Endothelial cell (in vitro differentiated cells): ENCODE results near the gene KAT2B. TPM values are rescaled to one million over a fixed set of nuclear protein-coding genes. Genes with fewer than 3 reads are reported as not detected.

ENCODE experiments used
- DNase-seq: peaks from one replicate; pipeline ENCODE4 v3.0.0; 2021; ENCODE audit warnings: low spot score
- H3K27ac Mint-ChIP-seq: one replicate; pipeline ENCODE4 v1.8.0; 2021; ENCODE audit warnings: mixed read lengths, inconsistent platforms; ENCODE audit not compliant: unreplicated experiment
- H3K27me3 Mint-ChIP-seq: one replicate; pipeline ENCODE4 v1.8.0; 2021; ENCODE audit warnings: mild to moderate bottlenecking, moderate library complexity, mixed read lengths, inconsistent platforms; ENCODE audit not compliant: unreplicated experiment
- H3K36me3 Mint-ChIP-seq: one replicate; pipeline ENCODE4 v1.8.0; 2021; ENCODE audit warnings: mild to moderate bottlenecking, low read depth, mixed read lengths, inconsistent platforms; ENCODE audit not compliant: unreplicated experiment
- H3K4me1 Mint-ChIP-seq: one replicate; pipeline ENCODE4 v1.8.0; 2021; ENCODE audit warnings: mild to moderate bottlenecking, mixed read lengths, inconsistent platforms; ENCODE audit not compliant: unreplicated experiment
- H3K4me3 Mint-ChIP-seq: one replicate; pipeline ENCODE4 v1.8.0; 2021; ENCODE audit warnings: mild to moderate bottlenecking, mixed read lengths, inconsistent platforms; ENCODE audit not compliant: unreplicated experiment
- H3K9me3 Mint-ChIP-seq: one replicate; pipeline ENCODE4 v1.8.0; 2021; ENCODE audit warnings: mixed read lengths, inconsistent platforms; ENCODE audit not compliant: unreplicated experiment
- total RNA-seq: library from RNA; stranded (reverse); fragmentation: NEBNext Ultra II Directional; extraction: Animal tissue kit (Norgen Biotek cat#: 25700); gene quantifications from one replicate; pipeline ENCODE4 v1.2.1, GENCODE V29; 2021; ENCODE audit not compliant: unreplicated experiment
- TF ChIP-seq, protein P1 (sequence below): fragments of 200-600 bp; sonication (generic); IDR thresholded peaks from one replicate; pipeline ENCODE4 v1.5.0; 2021; ENCODE audit warnings: antibody characterized with exemption; ENCODE audit not compliant: unreplicated experiment

KAT2B gene
- total RNA-seq, 1 donor from 2014 or later: 15.9 TPM

DNA sequence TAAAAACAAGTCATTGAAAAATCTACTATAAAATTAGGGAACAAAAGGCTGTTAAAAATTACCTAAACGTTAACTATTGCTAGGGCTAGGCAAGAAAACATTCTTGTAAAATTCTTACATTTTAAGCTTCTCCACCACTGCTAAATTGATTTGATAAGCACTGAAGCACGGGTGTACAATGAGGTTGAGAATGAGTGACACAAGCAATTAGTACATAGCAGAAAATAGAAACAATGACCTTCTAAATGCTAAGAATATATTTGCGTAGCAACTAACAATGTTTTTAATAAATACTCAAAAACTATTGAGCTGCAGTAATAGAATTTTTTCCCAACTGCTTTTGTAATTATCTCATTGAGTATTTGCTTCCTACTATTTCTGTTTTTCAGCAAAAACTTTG lies 141.0 kb downstream of the KAT2B start:
- Mint-ChIP-seq H3K27ac (no peak overlapping the region), H3K4me3 (no peak overlapping the region), H3K27me3 (no peaks in the 10 kb centered on the region), H3K9me3 (no peaks in the 10 kb centered on the region), H3K36me3 (no peaks in the 10 kb centered on the region), H3K4me1 (peaks cover 3% of the 10 kb centered on the region)
- TF ChIP-seq, protein P1, sequence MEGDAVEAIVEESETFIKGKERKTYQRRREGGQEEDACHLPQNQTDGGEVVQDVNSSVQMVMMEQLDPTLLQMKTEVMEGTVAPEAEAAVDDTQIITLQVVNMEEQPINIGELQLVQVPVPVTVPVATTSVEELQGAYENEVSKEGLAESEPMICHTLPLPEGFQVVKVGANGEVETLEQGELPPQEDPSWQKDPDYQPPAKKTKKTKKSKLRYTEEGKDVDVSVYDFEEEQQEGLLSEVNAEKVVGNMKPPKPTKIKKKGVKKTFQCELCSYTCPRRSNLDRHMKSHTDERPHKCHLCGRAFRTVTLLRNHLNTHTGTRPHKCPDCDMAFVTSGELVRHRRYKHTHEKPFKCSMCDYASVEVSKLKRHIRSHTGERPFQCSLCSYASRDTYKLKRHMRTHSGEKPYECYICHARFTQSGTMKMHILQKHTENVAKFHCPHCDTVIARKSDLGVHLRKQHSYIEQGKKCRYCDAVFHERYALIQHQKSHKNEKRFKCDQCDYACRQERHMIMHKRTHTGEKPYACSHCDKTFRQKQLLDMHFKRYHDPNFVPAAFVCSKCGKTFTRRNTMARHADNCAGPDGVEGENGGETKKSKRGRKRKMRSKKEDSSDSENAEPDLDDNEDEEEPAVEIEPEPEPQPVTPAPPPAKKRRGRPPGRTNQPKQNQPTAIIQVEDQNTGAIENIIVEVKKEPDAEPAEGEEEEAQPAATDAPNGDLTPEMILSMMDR: no peak
- DNase-seq: no peak

DNA sequence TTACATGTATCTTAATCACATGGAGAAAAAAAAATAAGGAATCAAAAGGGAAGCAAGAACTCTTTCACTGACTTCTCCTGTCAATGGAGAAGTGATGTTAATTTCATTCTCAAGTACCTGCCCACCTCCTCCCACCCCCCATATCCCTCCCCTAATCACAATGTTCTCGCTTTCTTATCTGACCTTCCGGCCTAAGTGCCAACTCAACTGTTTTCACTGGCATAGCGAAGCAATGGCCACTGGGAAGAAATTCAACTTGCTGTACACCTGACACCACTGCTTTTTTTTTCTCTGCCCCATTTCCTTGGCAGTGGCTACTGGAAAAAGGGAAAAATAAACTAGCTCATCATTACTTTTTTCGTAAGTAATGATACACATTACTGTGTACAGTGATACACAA lies 142.0 kb downstream of the KAT2B start:
- TF ChIP-seq, protein P1: no peak
- Mint-ChIP-seq H3K9me3 (no peaks in the 10 kb centered on the region), H3K4me3 (no peak overlapping the region), H3K36me3 (no peaks in the 10 kb centered on the region), H3K4me1 (peaks cover 3% of the 10 kb centered on the region), H3K27ac (no peak overlapping the region), H3K27me3 (no peaks in the 10 kb centered on the region)
- no peak for DNase-seq

GRCh38 chr3:20185331-20185678 lies 145.1 kb downstream of the KAT2B start:
- Mint-ChIP-seq H3K27ac (no peak overlapping the region), H3K9me3 (no peaks in the 10 kb centered on the region), H3K27me3 (no peaks in the 10 kb centered on the region), H3K4me1 (peaks cover 3% of the 10 kb centered on the region), H3K36me3 (no peaks in the 10 kb centered on the region), H3K4me3 (no peak overlapping the region)
- TF ChIP-seq, protein P1: no peak
- peak; percentile 12 for DNase-seq

DNA sequence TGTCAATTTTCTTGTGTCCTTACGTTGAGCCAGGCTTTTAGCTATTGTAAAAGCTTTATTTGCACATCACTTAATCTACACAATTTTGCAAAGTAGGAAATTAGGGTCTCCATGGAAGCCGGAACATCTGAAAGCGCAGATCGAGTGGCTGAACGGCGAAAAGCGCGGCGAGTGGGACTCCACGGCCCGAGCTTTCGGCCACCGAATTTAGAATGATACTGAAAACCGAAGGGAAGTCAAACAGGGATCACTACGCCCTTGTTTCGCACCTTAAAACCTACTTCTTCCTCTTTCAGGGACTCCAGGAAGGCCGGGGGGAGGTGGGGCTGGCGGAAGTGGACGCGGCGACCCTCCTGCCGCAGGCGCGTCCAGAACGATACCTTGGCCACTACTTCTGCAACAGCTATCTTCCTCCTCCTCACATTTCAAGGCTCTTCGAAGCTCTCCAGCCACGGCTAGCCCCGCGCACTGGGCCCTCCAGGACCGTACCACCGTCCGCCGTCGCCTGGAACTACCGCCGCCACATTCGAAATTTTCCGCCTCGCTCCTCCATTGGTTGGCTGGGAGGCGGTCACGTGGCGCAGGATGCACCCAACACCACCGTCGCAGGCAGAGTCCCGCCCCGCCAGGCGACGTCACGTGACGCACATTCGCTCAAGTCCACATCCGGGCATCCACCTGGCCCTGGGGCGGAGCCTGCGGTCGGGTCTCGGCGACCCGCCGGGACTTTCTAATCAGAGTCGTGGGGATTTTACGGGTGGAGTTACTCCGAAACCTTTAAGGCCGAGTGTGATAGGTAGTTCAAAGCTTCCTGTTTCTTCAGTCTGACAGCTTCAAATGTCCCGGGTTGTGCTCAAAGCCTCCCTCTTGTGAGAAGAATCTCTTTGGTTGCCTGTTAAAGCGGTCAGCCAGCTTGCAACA lies 145.7 kb downstream of the KAT2B start, which contains the start of gene SGO1:
TSS of gene SGO1 (minus strand) at position 528 of the 921 bp plus-strand sequence. CDS start 2,179 bp downstream, outside the sequence.
- no peaks in the 10 kb centered on the region for H3K27me3 Mint-ChIP-seq
- H3K4me1 Mint-ChIP-seq: peaks cover 3% of the 10 kb centered on the region
- no peak within 1 kb of the TSS for H3K27ac Mint-ChIP-seq
- no peaks in the 10 kb centered on the region for H3K9me3 Mint-ChIP-seq
- DNase-seq: peak; percentile 99
- H3K36me3 Mint-ChIP-seq: no peaks in the 10 kb centered on the region
- TF ChIP-seq, protein P1: no peak
- no peak within 1 kb of the TSS for H3K4me3 Mint-ChIP-seq

- TF ChIP-seq, protein P1: no peak
- Mint-ChIP-seq H3K4me3 (no peak overlapping the region), H3K36me3 (no peaks in the 10 kb centered on the region)
Observed at GRCh38 chr3:20186600-20187004, 146.4 kb downstream of the KAT2B start.

More at GRCh38 chr3:20186600-20187004, 146.4 kb downstream of the KAT2B start:
- no peaks in the 10 kb centered on the region for H3K27me3 Mint-ChIP-seq
- peaks cover 3% of the 10 kb centered on the region for H3K4me1 Mint-ChIP-seq
- no peaks in the 10 kb centered on the region for H3K9me3 Mint-ChIP-seq
- no peak for DNase-seq
- H3K27ac Mint-ChIP-seq: no peak overlapping the region
